Right atrium auricular region (tissue), 2 donors: ENCODE measurements around the gene RHOV. TPM values are rescaled to one million over a fixed set of nuclear protein-coding genes. Genes with fewer than 3 reads are reported as not detected.

Experiments
- DNase-seq: peaks from one replicate; pipeline ENCODE4 v3.0.0-alpha.2; 2019; ENCODE audit warnings: low spot score
- H3K27ac ChIP-seq, 2 donors: fragments of 200-600 bp; sonication (generic); 1 replicate in 1 of 2; 2 replicates in 1 of 2; pipeline ENCODE4 v1.5.1; 2016 to 2019
- H3K27me3 ChIP-seq, 2 donors: fragments of 200-600 bp; sonication (generic); one replicate each; pipeline versions ENCODE4 v1.5.1 to v1.6.0; 2017 to 2019
- H3K36me3 ChIP-seq: fragments of 200-600 bp; sonication (generic); one replicate; pipeline ENCODE4 v1.5.1; 2016
- H3K4me1 ChIP-seq, 2 donors: fragments of 200-600 bp; sonication (generic); one replicate each; pipeline versions ENCODE4 v1.5.1 to v1.6.0; 2017 to 2019
- H3K4me3 ChIP-seq, 2 donors: fragments of 200-600 bp; sonication (generic); 1 replicate in 1 of 2; 2 replicates in 1 of 2; pipeline ENCODE4 v1.5.1; 2017 to 2019; ENCODE audit warnings: mild to moderate bottlenecking in 1 of 2, moderate library complexity in 1 of 2
- H3K9me3 ChIP-seq, 2 donors: fragments of 200-600 bp; sonication (generic); one replicate each; pipeline ENCODE4 v1.5.1; 2019
- CTCF ChIP-seq, 2 donors: fragments of 200-600 bp; sonication (generic); IDR thresholded peaks; one replicate each; pipeline ENCODE4 v1.5.1; 2019; ENCODE audit warnings: antibody characterized with exemption in 2 of 2
- total RNA-seq, 2 donors: library from RNA; depleted of rRNA; stranded (reverse); fragments of >200 nt; gene quantifications; one replicate each; pipeline ENCODE4 v1.1.0, GENCODE V29; 2016

RHOV gene
- total RNA-seq, 2 donors from 2014 or later, result not detected

GRCh38 chr15:40855706-40856234, 18.3 kb downstream of the RHOV start:
- no peak for DNase-seq
- H3K4me3 ChIP-seq, result no peak overlapping the region
- H3K36me3 ChIP-seq, result no peaks in the 10 kb centered on the region
- no peak overlapping the region for H3K27ac ChIP-seq
- peaks cover 0 to 6% of the 10 kb centered on the region in 2 donors for H3K4me1 ChIP-seq
- no peak for TF ChIP-seq CTCF (IDR thresholded peaks at IDR 0.05)
- no peaks in the 10 kb centered on the region for H3K9me3 ChIP-seq
- H3K27me3 ChIP-seq, result no peaks in the 10 kb centered on the region

GRCh38 chr15:40854161-40854560, 19.9 kb downstream of the RHOV start:
- Histone ChIP-seq H3K9me3 (no peaks in the 10 kb centered on the region), H3K27ac (no peak overlapping the region), H3K27me3 (no peaks in the 10 kb centered on the region), H3K4me1 (peaks cover 0 to 6% of the 10 kb centered on the region in 2 donors), H3K36me3 (no peaks in the 10 kb centered on the region), H3K4me3 (no peak overlapping the region)
- no peak for TF ChIP-seq CTCF (IDR thresholded peaks at IDR 0.05)
- no peak for DNase-seq

- no peak for DNase-seq
- no peaks in the 10 kb centered on the region for H3K27me3 ChIP-seq
- TF ChIP-seq CTCF (IDR thresholded peaks at IDR 0.05), result no peak
- H3K9me3 ChIP-seq, result no peaks in the 10 kb centered on the region
- H3K36me3 ChIP-seq, result no peaks in the 10 kb centered on the region
- H3K4me3 ChIP-seq, result no peak overlapping the region
- no peak overlapping the region for H3K27ac ChIP-seq
- H3K4me1 ChIP-seq, result peaks cover 0 to 6% of the 10 kb centered on the region in 2 donors
Observed at GRCh38 chr15:40853241-40853890, 20.7 kb downstream of the RHOV start.

- Histone ChIP-seq H3K36me3 (no peaks in the 10 kb centered on the region), H3K27me3 (no peaks in the 10 kb centered on the region), H3K27ac (no peak overlapping the region), H3K9me3 (no peaks in the 10 kb centered on the region), H3K4me1 (peaks cover 0 to 1% of the 10 kb centered on the region in 2 donors), H3K4me3 (no peak overlapping the region)
- no peak for DNase-seq
- no peak for TF ChIP-seq CTCF (IDR thresholded peaks at IDR 0.05)
Observed at GRCh38 chr15:40852529-40852928, 21.5 kb downstream of the RHOV start.

- H3K27me3 ChIP-seq, result no peaks in the 10 kb centered on the region
- TF ChIP-seq CTCF (IDR thresholded peaks at IDR 0.05), result no peak
- no peak for DNase-seq
- no peak overlapping the region for H3K27ac ChIP-seq
- no peaks in the 10 kb centered on the region for H3K36me3 ChIP-seq
- no peaks in the 10 kb centered on the region for H3K4me1 ChIP-seq
- no peak overlapping the region for H3K4me3 ChIP-seq
- H3K9me3 ChIP-seq, result no peaks in the 10 kb centered on the region
Observed at GRCh38 chr15:40850576-40851112, 23.4 kb downstream of the RHOV start.
